Type B pancreatic cell (in vitro differentiated cells): ENCODE measurements around the gene GRIN1. TPM values are rescaled to one million over a fixed set of nuclear protein-coding genes. Genes with fewer than 3 reads are reported as not detected.

Source experiments
- DNase-seq: peaks from one replicate; pipeline ENCODE4 v3.0.0; 2021; ENCODE audit warnings: mixed read lengths; ENCODE audit not compliant: unreplicated experiment; ENCODE audit errors: extremely low spot score
- H3K27ac Mint-ChIP-seq: 2 replicates; pipeline ENCODE4 v1.8.0; 2021; ENCODE audit warnings: mild to moderate bottlenecking, mixed read lengths
- H3K27me3 Mint-ChIP-seq: 2 replicates; pipeline ENCODE4 v1.8.0; 2021; ENCODE audit warnings: mixed read lengths
- H3K36me3 Mint-ChIP-seq: 2 replicates; pipeline ENCODE4 v1.8.0; 2021; ENCODE audit warnings: mixed read lengths
- H3K4me1 Mint-ChIP-seq: one replicate; pipeline ENCODE4 v1.8.0; 2021; ENCODE audit warnings: mixed read lengths; ENCODE audit not compliant: unreplicated experiment
- H3K4me3 Mint-ChIP-seq: 2 replicates; pipeline ENCODE4 v1.8.0; 2021; ENCODE audit warnings: mild to moderate bottlenecking, mixed read lengths
- H3K9me3 Mint-ChIP-seq: 2 replicates; pipeline ENCODE4 v1.8.0; 2021; ENCODE audit warnings: mixed read lengths
- total RNA-seq: library from RNA; stranded (reverse); gene quantifications from 2 replicates; pipeline ENCODE4 v1.2.1, GENCODE V29; 2021; ENCODE audit warnings: low replicate concordance
- TF ChIP-seq, protein P1 (sequence below): fragments of 200-600 bp; sonication (generic); conservative IDR thresholded peaks from 2 replicates; pipeline ENCODE4 v1.5.0; 2021; ENCODE audit warnings: antibody characterized with exemption, mild to moderate bottlenecking

GRIN1 gene
- total RNA-seq, 1 donor from 2014 or later: 0.94 TPM

DNA sequence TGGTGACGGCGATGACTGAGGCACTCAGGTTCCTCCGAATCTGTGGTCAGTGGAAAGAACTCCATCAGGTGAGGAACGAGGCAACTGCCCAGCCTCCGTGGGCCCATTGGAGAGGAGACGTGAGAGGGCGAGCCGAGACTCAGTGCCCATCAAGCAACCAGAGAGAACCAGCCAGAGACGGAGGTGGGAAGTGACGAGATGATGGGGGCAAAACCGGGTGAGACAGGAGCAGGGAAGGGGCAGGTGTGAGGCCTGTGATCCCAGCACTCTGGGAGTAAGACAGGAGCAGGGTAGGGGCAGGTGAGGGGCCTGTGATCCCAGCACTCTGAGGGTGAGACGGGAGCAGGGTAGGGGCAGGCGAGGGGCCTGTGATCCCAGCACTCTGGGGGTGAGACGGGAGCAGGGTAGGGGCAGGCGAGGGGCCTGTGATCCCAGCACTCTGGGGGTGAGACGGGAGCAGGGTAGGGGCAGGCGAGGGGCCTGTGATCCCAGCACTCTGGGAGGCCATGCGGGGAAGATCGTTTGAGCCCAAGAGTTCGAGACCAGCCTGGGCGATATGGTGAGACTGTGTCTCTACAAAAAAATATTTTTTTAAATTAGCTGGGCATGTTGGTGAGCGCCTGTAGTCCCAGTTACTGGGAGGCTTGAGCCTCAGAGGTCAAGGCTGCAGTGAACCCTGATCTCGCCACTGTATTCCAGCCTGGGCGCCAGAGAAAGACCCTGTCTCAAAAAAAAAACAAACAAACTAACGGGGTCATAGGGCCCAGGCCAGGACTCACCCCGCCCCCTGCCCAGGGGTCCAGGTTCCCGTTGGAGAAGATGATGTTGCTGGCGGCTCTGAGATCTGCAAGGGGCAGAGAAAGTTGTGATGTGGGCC lies 27.8 kb upstream of the GRIN1 start:
- no peaks in the 10 kb centered on the region for H3K27me3 Mint-ChIP-seq

DNA sequence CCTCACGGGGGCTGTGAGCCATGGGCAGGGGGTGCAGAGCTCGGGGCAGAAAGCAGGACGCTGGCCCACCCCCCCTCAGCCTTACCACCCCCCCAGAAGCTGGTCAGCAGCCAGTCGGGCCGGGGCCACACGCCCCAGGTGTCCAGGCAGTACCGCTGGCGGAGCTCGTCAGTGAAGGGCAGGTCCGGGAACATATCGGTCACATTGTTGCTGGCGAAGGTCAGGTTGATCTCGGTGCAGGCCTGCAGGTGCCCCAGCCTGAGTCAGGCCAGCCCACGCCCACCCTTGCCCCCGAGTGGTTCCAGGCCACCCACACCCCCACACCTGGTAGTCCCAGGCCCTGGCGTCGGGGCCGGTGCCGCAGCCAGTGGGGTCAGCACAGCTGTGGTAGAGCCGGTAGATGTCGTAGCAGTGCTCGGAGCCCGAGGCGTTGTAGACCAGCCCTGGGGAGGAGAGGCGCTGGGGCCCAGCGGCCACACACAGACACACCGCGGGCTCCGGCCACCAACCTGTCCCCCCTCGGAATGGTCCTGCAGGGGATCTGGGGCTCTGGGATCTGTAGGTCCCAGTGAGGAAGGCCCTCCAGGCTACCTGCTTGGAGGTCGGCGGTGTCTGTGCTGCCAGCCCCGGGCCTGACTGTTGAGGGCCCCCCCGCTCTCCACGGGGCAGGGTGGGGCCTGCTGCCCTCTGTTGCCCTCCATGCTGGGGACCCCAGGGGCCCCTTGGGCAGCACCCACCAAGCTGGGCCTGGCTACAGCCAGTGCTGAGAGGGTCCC lies 27.0 kb upstream of the GRIN1 start:
- TF ChIP-seq, protein P1, sequence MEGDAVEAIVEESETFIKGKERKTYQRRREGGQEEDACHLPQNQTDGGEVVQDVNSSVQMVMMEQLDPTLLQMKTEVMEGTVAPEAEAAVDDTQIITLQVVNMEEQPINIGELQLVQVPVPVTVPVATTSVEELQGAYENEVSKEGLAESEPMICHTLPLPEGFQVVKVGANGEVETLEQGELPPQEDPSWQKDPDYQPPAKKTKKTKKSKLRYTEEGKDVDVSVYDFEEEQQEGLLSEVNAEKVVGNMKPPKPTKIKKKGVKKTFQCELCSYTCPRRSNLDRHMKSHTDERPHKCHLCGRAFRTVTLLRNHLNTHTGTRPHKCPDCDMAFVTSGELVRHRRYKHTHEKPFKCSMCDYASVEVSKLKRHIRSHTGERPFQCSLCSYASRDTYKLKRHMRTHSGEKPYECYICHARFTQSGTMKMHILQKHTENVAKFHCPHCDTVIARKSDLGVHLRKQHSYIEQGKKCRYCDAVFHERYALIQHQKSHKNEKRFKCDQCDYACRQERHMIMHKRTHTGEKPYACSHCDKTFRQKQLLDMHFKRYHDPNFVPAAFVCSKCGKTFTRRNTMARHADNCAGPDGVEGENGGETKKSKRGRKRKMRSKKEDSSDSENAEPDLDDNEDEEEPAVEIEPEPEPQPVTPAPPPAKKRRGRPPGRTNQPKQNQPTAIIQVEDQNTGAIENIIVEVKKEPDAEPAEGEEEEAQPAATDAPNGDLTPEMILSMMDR: no peak
- Mint-ChIP-seq H3K27ac (no peak overlapping the region), H3K27me3 (peaks cover 3% of the 10 kb centered on the region), H3K36me3 (no peaks in the 10 kb centered on the region), H3K9me3 (no peaks in the 10 kb centered on the region), H3K4me3 (no peak overlapping the region), H3K4me1 (peaks cover 6% of the 10 kb centered on the region)
- no peak for DNase-seq

More for the DNA sequence above, 27.8 kb upstream of the GRIN1 start:
- no peaks in the 10 kb centered on the region for H3K4me1 Mint-ChIP-seq
- H3K27ac Mint-ChIP-seq: no peak overlapping the region
- H3K9me3 Mint-ChIP-seq: no peaks in the 10 kb centered on the region
- TF ChIP-seq, protein P1: no peak
- H3K4me3 Mint-ChIP-seq: no peak overlapping the region
- H3K36me3 Mint-ChIP-seq: no peaks in the 10 kb centered on the region
- no peak for DNase-seq

DNA sequence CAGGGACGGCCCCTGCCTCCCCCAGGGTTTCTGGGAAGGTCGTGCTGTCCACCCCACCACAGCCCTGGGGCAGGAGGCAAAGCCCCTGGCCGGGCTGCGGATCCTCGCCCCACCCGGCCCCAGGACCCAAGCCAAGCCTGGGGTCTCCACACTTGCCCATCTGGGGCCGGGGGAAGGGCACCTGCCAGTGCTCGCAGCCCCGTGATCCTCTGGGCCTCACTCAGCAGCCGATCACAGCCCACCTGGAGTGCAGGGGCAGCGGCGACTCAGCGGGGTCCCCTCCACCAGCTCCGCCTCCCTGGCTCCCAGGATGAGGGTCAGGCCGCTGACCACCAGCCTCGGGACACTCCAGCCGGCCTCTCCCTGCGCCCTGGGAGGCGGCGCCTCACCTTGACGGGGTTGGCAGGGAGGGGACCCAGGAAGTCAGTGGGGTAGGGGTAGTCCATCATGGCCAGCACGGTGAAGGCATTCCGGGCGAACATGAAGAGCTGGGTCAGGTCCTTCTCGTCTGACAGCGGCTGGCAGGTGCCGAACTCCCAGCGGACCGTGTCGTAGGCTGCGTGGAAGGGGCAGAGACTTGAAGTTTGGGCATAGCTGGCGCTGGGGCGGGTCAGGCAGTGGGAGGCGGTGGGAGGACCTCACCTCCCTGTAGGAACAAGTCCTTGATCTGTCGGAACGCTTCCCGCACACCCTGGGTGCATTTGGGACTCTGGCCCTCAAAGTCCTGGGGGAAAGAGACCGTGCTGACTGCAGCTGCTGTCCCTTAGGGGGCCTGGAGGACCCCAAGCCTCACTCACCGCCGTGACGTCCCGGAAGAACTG lies 26.2 kb upstream of the GRIN1 start:
- H3K4me3 Mint-ChIP-seq: peak overlapping the region; percentile 72
- H3K9me3 Mint-ChIP-seq: no peaks in the 10 kb centered on the region
- H3K27me3 Mint-ChIP-seq: peaks cover 3% of the 10 kb centered on the region
- TF ChIP-seq, protein P1: no peak
- no peak for DNase-seq
- no peaks in the 10 kb centered on the region for H3K36me3 Mint-ChIP-seq
- H3K27ac Mint-ChIP-seq: no peak overlapping the region
- peaks cover 6% of the 10 kb centered on the region for H3K4me1 Mint-ChIP-seq

DNA sequence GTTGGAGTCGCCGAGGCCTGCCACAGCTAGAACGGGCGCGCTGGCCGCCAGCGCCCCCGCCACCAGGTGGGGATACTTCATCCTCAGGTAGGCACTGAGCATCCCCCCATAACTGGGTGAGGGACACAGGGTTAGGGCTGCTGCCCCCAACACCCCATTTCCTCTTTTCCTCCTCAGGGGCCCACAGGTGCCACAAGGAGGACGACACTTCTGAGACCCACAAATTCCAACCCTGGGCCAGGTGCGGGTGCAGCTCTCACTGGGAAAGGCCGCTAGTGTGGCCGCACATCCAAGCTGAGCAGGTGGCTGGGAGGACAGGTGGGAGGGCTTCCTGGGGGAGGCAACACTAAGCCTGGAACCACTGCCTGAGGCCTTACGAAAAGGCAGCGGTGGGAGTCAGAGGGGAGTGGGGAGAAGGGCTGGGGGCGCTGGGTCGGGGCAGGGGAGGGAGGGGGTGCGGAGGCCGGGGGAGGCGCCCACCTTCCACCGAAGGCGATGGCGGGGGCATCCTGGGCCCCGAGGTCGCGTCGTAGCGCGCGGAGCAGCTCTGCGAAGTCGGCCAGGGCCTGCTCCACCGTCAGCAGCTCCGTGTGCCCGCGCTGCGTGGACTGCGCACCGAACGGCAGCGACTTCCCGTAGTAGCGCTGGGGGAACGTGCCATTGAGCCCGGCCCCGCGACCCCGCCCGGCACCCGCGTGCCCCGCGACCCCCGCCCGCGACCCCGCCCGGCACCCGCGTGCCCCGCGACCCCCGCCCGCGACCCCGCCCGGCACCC lies 25.4 kb upstream of the GRIN1 start:
- H3K36me3 Mint-ChIP-seq: no peaks in the 10 kb centered on the region
- H3K27me3 Mint-ChIP-seq: peaks cover 3% of the 10 kb centered on the region
- H3K4me1 Mint-ChIP-seq: peaks cover 6% of the 10 kb centered on the region
- no peak for DNase-seq
- no peaks in the 10 kb centered on the region for H3K9me3 Mint-ChIP-seq
- H3K27ac Mint-ChIP-seq: no peak overlapping the region
- TF ChIP-seq, protein P1: no peak
- peak overlapping the region; percentile 72 for H3K4me3 Mint-ChIP-seq

DNA sequence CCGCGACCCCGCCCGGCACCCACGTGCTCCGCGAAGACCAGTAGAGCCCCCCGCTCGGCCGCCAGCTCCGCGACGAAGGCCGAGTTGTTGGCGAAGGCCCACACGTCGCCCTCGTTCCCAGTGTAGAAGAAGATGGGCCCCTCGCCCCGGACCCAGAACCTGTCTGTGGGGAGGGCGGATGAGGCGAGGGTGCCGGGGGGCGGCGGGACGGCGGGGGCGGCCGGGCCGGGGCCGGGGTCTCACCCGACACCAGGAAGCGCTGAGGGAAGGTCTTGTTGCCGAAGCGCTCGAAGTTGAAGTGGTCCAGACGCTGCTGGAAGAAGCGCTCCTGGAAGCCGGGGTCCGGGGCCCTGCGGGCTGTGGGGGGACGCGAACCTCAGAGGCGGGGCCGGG lies 24.7 kb upstream of the GRIN1 start:
- no peak for DNase-seq
- H3K36me3 Mint-ChIP-seq: no peaks in the 10 kb centered on the region
- TF ChIP-seq, protein P1: no peak
- H3K4me3 Mint-ChIP-seq: no peak overlapping the region
- H3K27me3 Mint-ChIP-seq: peaks cover 3% of the 10 kb centered on the region
- no peak overlapping the region for H3K27ac Mint-ChIP-seq
- H3K4me1 Mint-ChIP-seq: peaks cover 6% of the 10 kb centered on the region
- H3K9me3 Mint-ChIP-seq: no peaks in the 10 kb centered on the region
